Esophagus squamous epithelium (tissue), 4 donors: ENCODE results near the gene KRTAP10-11.

Experiments used
- CTCF ChIP-seq, 6 experiments: fragments of 450-650 bp in 4 of 6; fragments of 200-600 bp in 2 of 6; sonication (generic) in 2 of 6; IDR thresholded peaks; one replicate each; pipeline ENCODE4 v1.5.1; 2016 to 2019; ENCODE audit warnings: antibody characterized with exemption in 6 of 6, mild to moderate bottlenecking in 4 of 6, moderate library complexity in 4 of 6
- POLR2A ChIP-seq, 4 donors: fragments of 450-650 bp; IDR thresholded peaks; one replicate each; pipeline ENCODE4 v1.6.1; 2017; ENCODE audit warnings: antibody characterized with exemption in 4 of 4, mild to moderate bottlenecking in 4 of 4, moderate library complexity in 3 of 4

- TF ChIP-seq CTCF (IDR thresholded peaks at IDR 0.05): no peak
- TF ChIP-seq POLR2A (IDR thresholded peaks at IDR 0.05): no peak
These were observed 1.3 kb upstream of the KRTAP10-11 start for GRCh38 chr21:44644878-44645277.
